OCI-LY3 (cell line): ENCODE measurements around the gene UBA52.

Experiments used
- H2AFZ ChIP-seq: fragments of 200-600, 300-600 bp; shearing (Covaris generic); 2 replicates; pipeline ENCODE4 v1.6.0; 2014; ENCODE audit warnings: antibody characterized with exemption, low read depth, low read length
- H3K27ac ChIP-seq: fragments of 200-600, 300-600 bp; sonication (generic); 2 replicates; pipeline ENCODE4 v1.5.1; 2014; ENCODE audit warnings: mild to moderate bottlenecking, low read length, moderate library complexity, mixed read lengths
- H3K27me3 ChIP-seq: fragments of 200-600, 300-600 bp; sonication (generic); 2 replicates; pipeline ENCODE4 v1.6.1; 2014; ENCODE audit warnings: low read depth, low read length, mixed read lengths
- H3K36me3 ChIP-seq: fragments of 200-600, 300-600 bp; sonication (generic); replicated peaks from 2 replicates; pipeline ENCODE3; 2014; ENCODE audit warnings: low read depth, low read length, mixed read lengths
- H3K4me1 ChIP-seq: fragments of 300-600, 200-600 bp; sonication (generic); 2 replicates; pipeline ENCODE4 v1.6.1; 2014; ENCODE audit warnings: low read length, mixed read lengths
- H3K4me2 ChIP-seq: fragments of 200-600, 300-600 bp; sonication (generic); 2 replicates; pipeline ENCODE4 v1.6.1; 2014; ENCODE audit warnings: low read length, mixed read lengths
- H3K4me3 ChIP-seq: fragments of 300-600, 200-600 bp; sonication (generic); 2 replicates; pipeline ENCODE4 v1.5.1; 2014; ENCODE audit warnings: antibody characterized with exemption, mild to moderate bottlenecking, low read length, moderate library complexity
- H3K79me2 ChIP-seq: fragments of 300-600, 200-600 bp; shearing (Covaris generic); 2 replicates; pipeline ENCODE4 v1.6.1; 2014; ENCODE audit warnings: mild to moderate bottlenecking, low read length, mixed read lengths
- H3K9ac ChIP-seq: fragments of 300-600, 200-600 bp; shearing (Covaris generic); 2 replicates; pipeline ENCODE4 v1.6.0; 2014; ENCODE audit warnings: mild to moderate bottlenecking, low read length, moderate library complexity
- H3K9me3 ChIP-seq: fragments of 200-600, 300-600 bp; shearing (Covaris generic); 2 replicates; pipeline ENCODE4 v1.6.1; 2014; ENCODE audit warnings: low read length, mixed read lengths; ENCODE audit not compliant: insufficient read depth
- H4K20me1 ChIP-seq: fragments of 200-600, 300-600 bp; sonication (generic); 2 replicates; pipeline ENCODE4 v1.6.1; 2016; ENCODE audit warnings: low read length, mixed read lengths; ENCODE audit not compliant: insufficient read depth
- EZH2phosphoT487 ChIP-seq: fragments of 200-600 bp; shearing (Covaris generic); IDR thresholded peaks from 2 replicates; pipeline ENCODE4 v1.6.1; 2018; ENCODE audit warnings: antibody characterized with exemption, mixed run types, low read depth
- TF ChIP-seq, protein P1 (sequence below): fragments of 200-600, 300-600 bp; sonication (generic); IDR thresholded peaks from 2 replicates; pipeline ENCODE4 v1.5.1; 2014; ENCODE audit warnings: antibody characterized with exemption, low read length, low read depth

UBA52 gene

DNA sequence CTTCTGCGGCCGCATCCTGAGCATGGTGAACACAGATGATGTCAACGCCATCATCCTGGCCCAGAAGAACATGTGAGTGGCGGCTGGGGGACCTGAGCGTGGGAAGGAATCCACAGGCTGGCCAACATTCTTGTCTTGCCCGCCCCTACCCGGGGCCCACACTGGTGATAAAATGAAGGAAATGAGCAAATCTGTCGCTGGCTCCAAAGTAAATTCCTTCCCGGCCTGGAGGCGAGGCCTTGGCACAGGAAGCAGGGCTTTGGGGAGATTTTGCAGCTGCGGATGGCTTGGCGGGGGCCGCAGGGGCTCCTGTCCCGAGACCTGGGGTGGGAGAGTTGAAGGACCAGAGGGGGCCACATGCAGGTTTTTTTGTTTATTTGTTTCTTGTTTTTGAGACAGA, 9.6 kb upstream of the UBA52 start:
- H3K4me2 ChIP-seq, result no peak overlapping the region
- no peak overlapping the region for H3K9ac ChIP-seq
- no peaks in the 10 kb centered on the region for H4K20me1 ChIP-seq
- H3K27me3 ChIP-seq, result no peaks in the 10 kb centered on the region
- H3K9me3 ChIP-seq, result no peaks in the 10 kb centered on the region
- no peak overlapping the region for H3K4me3 ChIP-seq
- H2AFZ ChIP-seq, result no peak overlapping the region
- peaks cover 26% of the 10 kb centered on the region for H3K36me3 ChIP-seq
- peaks cover 37% of the 10 kb centered on the region for H3K79me2 ChIP-seq
- peaks cover 11% of the 10 kb centered on the region for H3K4me1 ChIP-seq
- H3K27ac ChIP-seq, result no peak overlapping the region
- TF ChIP-seq EZH2phosphoT487, result no peak
- TF ChIP-seq, protein P1, sequence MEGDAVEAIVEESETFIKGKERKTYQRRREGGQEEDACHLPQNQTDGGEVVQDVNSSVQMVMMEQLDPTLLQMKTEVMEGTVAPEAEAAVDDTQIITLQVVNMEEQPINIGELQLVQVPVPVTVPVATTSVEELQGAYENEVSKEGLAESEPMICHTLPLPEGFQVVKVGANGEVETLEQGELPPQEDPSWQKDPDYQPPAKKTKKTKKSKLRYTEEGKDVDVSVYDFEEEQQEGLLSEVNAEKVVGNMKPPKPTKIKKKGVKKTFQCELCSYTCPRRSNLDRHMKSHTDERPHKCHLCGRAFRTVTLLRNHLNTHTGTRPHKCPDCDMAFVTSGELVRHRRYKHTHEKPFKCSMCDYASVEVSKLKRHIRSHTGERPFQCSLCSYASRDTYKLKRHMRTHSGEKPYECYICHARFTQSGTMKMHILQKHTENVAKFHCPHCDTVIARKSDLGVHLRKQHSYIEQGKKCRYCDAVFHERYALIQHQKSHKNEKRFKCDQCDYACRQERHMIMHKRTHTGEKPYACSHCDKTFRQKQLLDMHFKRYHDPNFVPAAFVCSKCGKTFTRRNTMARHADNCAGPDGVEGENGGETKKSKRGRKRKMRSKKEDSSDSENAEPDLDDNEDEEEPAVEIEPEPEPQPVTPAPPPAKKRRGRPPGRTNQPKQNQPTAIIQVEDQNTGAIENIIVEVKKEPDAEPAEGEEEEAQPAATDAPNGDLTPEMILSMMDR, result no peak

DNA sequence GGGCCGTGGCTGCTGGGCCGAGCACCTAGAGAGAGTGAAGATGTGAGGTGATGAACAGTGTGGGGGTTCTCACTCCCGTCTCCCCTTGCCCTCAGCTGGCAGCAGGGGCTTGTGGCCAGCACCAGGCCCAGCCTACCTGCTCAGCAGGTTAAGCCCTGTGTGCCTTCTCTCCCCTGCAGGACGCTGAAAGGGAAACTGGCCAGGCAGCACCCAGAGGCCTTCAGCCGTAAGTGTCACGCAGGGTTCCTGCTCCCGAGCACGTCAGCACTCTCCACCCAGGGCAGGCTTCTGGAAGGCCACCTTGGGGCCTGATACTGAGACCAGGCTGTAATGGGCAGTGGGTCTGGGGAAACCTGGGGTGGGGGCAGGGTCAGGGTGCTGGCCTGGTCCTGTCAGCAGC, 4.7 kb upstream of the UBA52 start:
- no peak overlapping the region for H3K27ac ChIP-seq
- H3K36me3 ChIP-seq, result peaks cover 38% of the 10 kb centered on the region
- H3K79me2 ChIP-seq, result peaks cover 4% of the 10 kb centered on the region
- no peak overlapping the region for H2AFZ ChIP-seq
- no peak overlapping the region for H3K9ac ChIP-seq
- H3K4me3 ChIP-seq, result no peak overlapping the region
- no peaks in the 10 kb centered on the region for H3K27me3 ChIP-seq
- H3K9me3 ChIP-seq, result no peaks in the 10 kb centered on the region
- no peaks in the 10 kb centered on the region for H4K20me1 ChIP-seq
- TF ChIP-seq, protein P1, result no peak
- no peak for TF ChIP-seq EZH2phosphoT487
- H3K4me2 ChIP-seq, result no peak overlapping the region
- peaks cover 3% of the 10 kb centered on the region; the same call in 1 of the 2 replicates for H3K4me1 ChIP-seq

DNA sequence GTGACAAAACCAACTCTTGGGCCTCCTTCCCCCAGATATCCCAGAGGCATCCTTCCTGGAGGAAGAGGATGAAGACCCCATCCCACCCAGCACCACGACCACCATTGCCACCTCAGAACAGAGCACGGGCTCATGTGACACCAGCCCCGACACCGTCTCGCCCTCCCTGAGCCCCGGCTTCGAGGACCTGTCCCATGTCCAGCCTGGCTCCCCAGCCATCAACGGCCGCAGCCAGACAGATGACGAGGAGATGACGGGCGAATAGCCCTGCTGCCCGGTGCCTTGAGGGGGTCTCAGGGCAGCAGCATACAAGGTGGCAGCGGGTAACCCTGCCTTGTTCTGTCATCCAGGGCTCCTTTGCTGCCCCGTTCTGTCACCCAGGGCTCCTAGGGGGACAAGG, 3.3 kb upstream of the UBA52 start:
- Histone ChIP-seq H3K27ac (no peak overlapping the region), H3K27me3 (no peaks in the 10 kb centered on the region), H3K9ac (no peak overlapping the region), H3K79me2 (peaks cover 18% of the 10 kb centered on the region), H3K4me2 (no peak overlapping the region), H3K9me3 (no peaks in the 10 kb centered on the region), H4K20me1 (peaks cover 11% of the 10 kb centered on the region), H2AFZ (no peak overlapping the region), H3K4me3 (no peak overlapping the region), H3K4me1 (peaks cover 12% of the 10 kb centered on the region), H3K36me3 (peaks cover 41% of the 10 kb centered on the region)
- TF ChIP-seq, protein P1, result no peak
- no peak for TF ChIP-seq EZH2phosphoT487

DNA sequence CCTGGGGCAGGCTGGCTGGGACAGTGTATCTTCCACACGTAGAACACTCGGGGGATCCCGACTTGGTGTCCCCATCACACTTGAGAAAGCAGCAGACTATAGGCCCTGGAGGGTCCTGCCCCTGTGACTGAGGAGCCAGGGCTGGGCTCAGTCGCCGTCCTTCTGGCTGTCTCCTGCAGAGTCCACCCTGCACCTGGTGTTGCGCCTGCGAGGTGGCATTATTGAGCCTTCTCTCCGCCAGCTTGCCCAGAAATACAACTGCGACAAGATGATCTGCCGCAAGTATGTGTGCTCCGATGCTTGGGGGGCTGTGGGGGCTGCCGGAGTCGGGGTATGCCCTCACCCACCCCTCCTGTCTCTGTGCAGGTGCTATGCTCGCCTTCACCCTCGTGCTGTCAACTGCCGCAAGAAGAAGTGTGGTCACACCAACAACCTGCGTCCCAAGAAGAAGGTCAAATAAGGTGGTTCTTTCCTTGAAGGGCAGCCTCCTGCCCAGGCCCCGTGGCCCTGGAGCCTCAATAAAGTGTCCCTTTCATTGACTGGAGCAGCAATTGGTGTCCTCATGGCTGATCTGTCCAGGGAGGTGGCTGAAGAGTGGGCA, 3.1 kb downstream of the UBA52 start:
- Histone ChIP-seq H2AFZ (no peak overlapping the region), H3K27ac (no peak overlapping the region), H3K4me3 (no peak overlapping the region), H3K79me2 (peaks cover 26% of the 10 kb centered on the region), H3K9ac (no peak overlapping the region), H3K9me3 (no peaks in the 10 kb centered on the region), H3K36me3 (peaks cover 58% of the 10 kb centered on the region), H3K4me2 (no peak overlapping the region), H3K27me3 (no peaks in the 10 kb centered on the region), H3K4me1 (peaks cover 35% of the 10 kb centered on the region), H4K20me1 (peaks cover 13% of the 10 kb centered on the region)
- TF ChIP-seq EZH2phosphoT487, result no peak
- TF ChIP-seq, protein P1, result no peak
